ENCODE data around the gene UNC119. TPM values are rescaled to one million over a fixed set of nuclear protein-coding genes. Genes with fewer than 3 reads are reported as not detected.

Gene UNC119
- total and polyA plus RNA-seq, 4 donors = 14.0 to 20.0 (median 16.1) TPM

- Histone ChIP-seq H3K4me1 (ENCODE audit: control insufficient read depth in 4 of 4, insufficient read depth in 4 of 4, low read length in 3 of 4) (no peaks in the 10 kb centered on the region), H3K27ac (ENCODE audit: low read depth in 1 of 2, low read length in 2 of 2) (no peak overlapping the region), H3K27me3 (ENCODE audit: control insufficient read depth in 4 of 4, insufficient read depth in 4 of 4, low read length in 3 of 4) (no peaks in the 10 kb centered on the region), H3K4me3 (ENCODE audit: low read depth in 1 of 3, low read length in 3 of 3) (no peak overlapping the region), H3K9ac (ENCODE audit: low read depth in 1 of 2, low read length in 2 of 2) (no peak overlapping the region), H3K9me3 (ENCODE audit: control insufficient read depth in 4 of 4, low read length in 3 of 4) (no peaks in the 10 kb centered on the region), H3K36me3 (ENCODE audit: control insufficient read depth in 4 of 4, insufficient read depth in 3 of 4, low read depth in 1 of 4, low read length in 3 of 4) (no peaks in the 10 kb centered on the region)
- TF ChIP-seq RAD21 (IDR thresholded peaks at IDR 0.05) = no peak
- no peak for TF ChIP-seq TAF1 (conservative IDR thresholded peaks at IDR 0.05)
- TF ChIP-seq HNF4G (IDR thresholded peaks at IDR 0.05) = no peak
- no peak for TF ChIP-seq ATF3 (IDR thresholded peaks at IDR 0.05)
- TF ChIP-seq, protein P1, sequence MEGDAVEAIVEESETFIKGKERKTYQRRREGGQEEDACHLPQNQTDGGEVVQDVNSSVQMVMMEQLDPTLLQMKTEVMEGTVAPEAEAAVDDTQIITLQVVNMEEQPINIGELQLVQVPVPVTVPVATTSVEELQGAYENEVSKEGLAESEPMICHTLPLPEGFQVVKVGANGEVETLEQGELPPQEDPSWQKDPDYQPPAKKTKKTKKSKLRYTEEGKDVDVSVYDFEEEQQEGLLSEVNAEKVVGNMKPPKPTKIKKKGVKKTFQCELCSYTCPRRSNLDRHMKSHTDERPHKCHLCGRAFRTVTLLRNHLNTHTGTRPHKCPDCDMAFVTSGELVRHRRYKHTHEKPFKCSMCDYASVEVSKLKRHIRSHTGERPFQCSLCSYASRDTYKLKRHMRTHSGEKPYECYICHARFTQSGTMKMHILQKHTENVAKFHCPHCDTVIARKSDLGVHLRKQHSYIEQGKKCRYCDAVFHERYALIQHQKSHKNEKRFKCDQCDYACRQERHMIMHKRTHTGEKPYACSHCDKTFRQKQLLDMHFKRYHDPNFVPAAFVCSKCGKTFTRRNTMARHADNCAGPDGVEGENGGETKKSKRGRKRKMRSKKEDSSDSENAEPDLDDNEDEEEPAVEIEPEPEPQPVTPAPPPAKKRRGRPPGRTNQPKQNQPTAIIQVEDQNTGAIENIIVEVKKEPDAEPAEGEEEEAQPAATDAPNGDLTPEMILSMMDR (IDR thresholded peaks at IDR 0.05; ENCODE audit: low read depth, low read length, missing input control) = no peak
- no peak for TF ChIP-seq RXRA (IDR thresholded peaks at IDR 0.05)
- TF ChIP-seq, protein P2, sequence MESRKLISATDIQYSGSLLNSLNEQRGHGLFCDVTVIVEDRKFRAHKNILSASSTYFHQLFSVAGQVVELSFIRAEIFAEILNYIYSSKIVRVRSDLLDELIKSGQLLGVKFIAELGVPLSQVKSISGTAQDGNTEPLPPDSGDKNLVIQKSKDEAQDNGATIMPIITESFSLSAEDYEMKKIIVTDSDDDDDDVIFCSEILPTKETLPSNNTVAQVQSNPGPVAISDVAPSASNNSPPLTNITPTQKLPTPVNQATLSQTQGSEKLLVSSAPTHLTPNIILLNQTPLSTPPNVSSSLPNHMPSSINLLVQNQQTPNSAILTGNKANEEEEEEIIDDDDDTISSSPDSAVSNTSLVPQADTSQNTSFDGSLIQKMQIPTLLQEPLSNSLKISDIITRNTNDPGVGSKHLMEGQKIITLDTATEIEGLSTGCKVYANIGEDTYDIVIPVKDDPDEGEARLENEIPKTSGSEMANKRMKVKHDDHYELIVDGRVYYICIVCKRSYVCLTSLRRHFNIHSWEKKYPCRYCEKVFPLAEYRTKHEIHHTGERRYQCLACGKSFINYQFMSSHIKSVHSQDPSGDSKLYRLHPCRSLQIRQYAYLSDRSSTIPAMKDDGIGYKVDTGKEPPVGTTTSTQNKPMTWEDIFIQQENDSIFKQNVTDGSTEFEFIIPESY (IDR thresholded peaks at IDR 0.05) = no peak
- TF ChIP-seq, protein P3, sequence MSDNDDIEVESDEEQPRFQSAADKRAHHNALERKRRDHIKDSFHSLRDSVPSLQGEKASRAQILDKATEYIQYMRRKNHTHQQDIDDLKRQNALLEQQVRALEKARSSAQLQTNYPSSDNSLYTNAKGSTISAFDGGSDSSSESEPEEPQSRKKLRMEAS (IDR thresholded peaks at IDR 0.05) = no peak
- no peak for TF ChIP-seq REST (IDR thresholded peaks at IDR 0.05)
- TF ChIP-seq SP1 (IDR thresholded peaks at IDR 0.05) = no peak
- TF ChIP-seq EGR1 (IDR thresholded peaks at IDR 0.05; ENCODE audit: low read depth in 2 of 2) = no peak
- TF ChIP-seq GABPA (IDR thresholded peaks at IDR 0.05 in 1 of 2, conservative IDR thresholded peaks at IDR 0.05 in 1 of 2) = no peak
- no peak for TF ChIP-seq NR2F2 (IDR thresholded peaks at IDR 0.05)
- DNase-seq (ENCODE audit: low spot score) = no peak
- whole genome bisulfite sequencing = 49% methylated on average over 9 of the region's 9 CpGs
Measured at GRCh38 chr17:28497931-28498330, 54.5 kb downstream of the UNC119 start.

Other genes starting within 250 kb of the UNC119 start
- gene TMEM97, start 233.4 kb downstream of the UNC119 start, total RNA-seq = 10 to 100 TPM; 53.0 to 90.2 TPM
- 10 to 100 TPM; 29.5 to 74.0 TPM for gene TMEM97, start 233.4 kb downstream of the UNC119 start, polyA plus RNA-seq
- 10 to 100 TPM; 15.5 to 22.4 TPM for gene IFT20, start 217.2 kb downstream of the UNC119 start, total RNA-seq
- 10 to 100 TPM; 27.0 to 37.1 TPM for gene IFT20, start 217.2 kb downstream of the UNC119 start, polyA plus RNA-seq
- 10 to 100 TPM; 11.7 to 21.9 TPM for gene TNFAIP1, start 216.9 kb downstream of the UNC119 start, total RNA-seq
- 10 to 100 TPM; 17.4 to 31.7 TPM for gene TNFAIP1, start 216.9 kb downstream of the UNC119 start, polyA plus RNA-seq
- 100 to 1,000 TPM in 1 of 2 donors, 10 to 100 TPM in 1; 65.5 to 117 TPM for gene POLDIP2, start 195.1 kb downstream of the UNC119 start, total RNA-seq
- 100 to 1,000 TPM in 1 of 2 donors, 10 to 100 TPM in 1; 90.2 to 150 TPM for gene POLDIP2, start 195.1 kb downstream of the UNC119 start, polyA plus RNA-seq
- under 1 TPM; 0.19 to 0.59 TPM for gene SEBOX, start 187.4 kb downstream of the UNC119 start, total RNA-seq
- gene SEBOX, start 187.4 kb downstream of the UNC119 start, polyA plus RNA-seq = not detected
- 1,000 to 10,000 TPM; 1,668 to 3,689 TPM for gene VTN, start 182.3 kb downstream of the UNC119 start, total RNA-seq
- 1,000 to 10,000 TPM; 3,352 to 4,059 TPM for gene VTN, start 182.3 kb downstream of the UNC119 start, polyA plus RNA-seq
- 1 to 10 TPM; 4.9 to 5.4 TPM for gene SARM1, start 180.9 kb downstream of the UNC119 start, total RNA-seq
- 1 to 10 TPM; 2.4 to 5.4 TPM for gene SARM1, start 180.9 kb downstream of the UNC119 start, polyA plus RNA-seq
- gene SLC46A1, start 146.4 kb downstream of the UNC119 start, total RNA-seq = 10 to 100 TPM; 13.6 to 47.9 TPM
- gene SLC46A1, start 146.4 kb downstream of the UNC119 start, polyA plus RNA-seq = 10 to 100 TPM; 17.9 to 20.4 TPM
- gene SLC13A2, start 79.0 kb downstream of the UNC119 start, total RNA-seq = under 1 TPM; 0.25 to 0.47 TPM
- gene SLC13A2, start 79.0 kb downstream of the UNC119 start, polyA plus RNA-seq = under 1 TPM; 0.10 to 0.52 TPM
- gene FOXN1, start 46.3 kb downstream of the UNC119 start, total RNA-seq = not detected
- gene FOXN1, start 46.3 kb downstream of the UNC119 start, polyA plus RNA-seq = not detected
- gene PIGS, start 18.9 kb upstream of the UNC119 start, total RNA-seq = 10 to 100 TPM; 12.4 to 29.5 TPM
- 10 to 100 TPM in 1 of 2 donors, 1 to 10 TPM in 1; 7.3 to 14.2 TPM for gene PIGS, start 18.9 kb upstream of the UNC119 start, polyA plus RNA-seq
- gene ALDOC, start 24.3 kb upstream of the UNC119 start, total RNA-seq = 100 to 1,000 TPM; 104 to 131 TPM
- 10 to 100 TPM; 40.1 to 85.1 TPM for gene ALDOC, start 24.3 kb upstream of the UNC119 start, polyA plus RNA-seq
- gene SPAG5, start 46.4 kb upstream of the UNC119 start, total RNA-seq = 10 to 100 TPM; 13.8 to 41.8 TPM
- 10 to 100 TPM; 10.6 to 11.8 TPM for gene SPAG5, start 46.4 kb upstream of the UNC119 start, polyA plus RNA-seq
- 10 to 100 TPM in 1 of 2 donors, 1 to 10 TPM in 1; 1.8 to 14.5 TPM for gene RSKR, start 61.6 kb upstream of the UNC119 start, total RNA-seq
- under 1 TPM; 0.63 to 0.67 TPM for gene RSKR, start 61.6 kb upstream of the UNC119 start, polyA plus RNA-seq
- gene BLTP2, start 92.5 kb upstream of the UNC119 start, total RNA-seq = 100 to 1,000 TPM in 1 of 2 donors, 10 to 100 TPM in 1; 39.1 to 122 TPM
- 10 to 100 TPM; 24.8 to 30.8 TPM for gene BLTP2, start 92.5 kb upstream of the UNC119 start, polyA plus RNA-seq
- gene SDF2, start 109.3 kb upstream of the UNC119 start, total RNA-seq = 10 to 100 TPM; 24.1 to 29.6 TPM
- 10 to 100 TPM; 26.3 to 38.9 TPM for gene SDF2, start 109.3 kb upstream of the UNC119 start, polyA plus RNA-seq
- gene SUPT6H, start 109.6 kb upstream of the UNC119 start, total RNA-seq = 10 to 100 TPM; 36.5 to 59.1 TPM
- gene SUPT6H, start 109.6 kb upstream of the UNC119 start, polyA plus RNA-seq = 10 to 100 TPM; 10.6 to 24.1 TPM
- gene PROCA1, start 159.3 kb upstream of the UNC119 start, total RNA-seq = under 1 TPM; 0.25 to 0.65 TPM
- under 1 TPM; 0.16 to 0.44 TPM for gene PROCA1, start 159.3 kb upstream of the UNC119 start, polyA plus RNA-seq
- gene RAB34, start 165.2 kb upstream of the UNC119 start, total RNA-seq = 10 to 100 TPM in 1 of 2 donors, 1 to 10 TPM in 1; 5.6 to 14.3 TPM
- gene RAB34, start 165.2 kb upstream of the UNC119 start, polyA plus RNA-seq = 1 to 10 TPM; 4.5 to 9.6 TPM
- 100 to 1,000 TPM; 106 to 189 TPM for gene RPL23A, start 167.4 kb upstream of the UNC119 start, total RNA-seq
- 100 to 1,000 TPM; 484 to 507 TPM for gene RPL23A, start 167.4 kb upstream of the UNC119 start, polyA plus RNA-seq
- 1 to 10 TPM; 4.4 to 7.9 TPM for gene TLCD1, start 173.6 kb upstream of the UNC119 start, total RNA-seq
- 1 to 10 TPM; 5.1 to 8.8 TPM for gene TLCD1, start 173.6 kb upstream of the UNC119 start, polyA plus RNA-seq
- gene NEK8, start 176.2 kb upstream of the UNC119 start, total RNA-seq = 1 to 10 TPM; 6.3 to 7.8 TPM
- 1 to 10 TPM; 1.7 to 2.7 TPM for gene NEK8, start 176.2 kb upstream of the UNC119 start, polyA plus RNA-seq
- gene TRAF4, start 191.4 kb upstream of the UNC119 start, total RNA-seq = 10 to 100 TPM in 1 of 2 donors, 1 to 10 TPM in 1; 8.5 to 32.0 TPM
- 10 to 100 TPM; 16.2 to 31.5 TPM for gene TRAF4, start 191.4 kb upstream of the UNC119 start, polyA plus RNA-seq